DOHH2 (cell line): ENCODE results near the gene PTPRT.

Source experiments
- H3F3A ChIP-seq: fragments of 200-600 bp; sonication (generic), shearing (Covaris generic); 2 replicates; pipeline ENCODE4 v1.6.0; 2016; ENCODE audit warnings: antibody characterized with exemption, mild to moderate bottlenecking; ENCODE audit not compliant: control insufficient read depth, insufficient read depth
- H3K27ac ChIP-seq: fragments of 200-600 bp; sonication (generic); 2 replicates; pipeline ENCODE4 v1.5.1; 2014; ENCODE audit warnings: low read depth, mild to moderate bottlenecking, low read length, moderate library complexity
- H3K27me3 ChIP-seq: fragments of 200-600 bp; sonication (generic); 2 replicates; pipeline ENCODE4 v1.6.1; 2014; ENCODE audit warnings: mild to moderate bottlenecking, low read length, mixed read lengths; ENCODE audit not compliant: control insufficient read depth
- H3K36me3 ChIP-seq: fragments of 200-600 bp; sonication (generic); 2 replicates; pipeline ENCODE4 v1.6.1; 2014; ENCODE audit warnings: mild to moderate bottlenecking, low read length, moderate library complexity, mixed read lengths; ENCODE audit not compliant: control insufficient read depth
- H3K4me1 ChIP-seq: fragments of 200-600 bp; sonication (generic); 2 replicates; pipeline ENCODE4 v1.6.1; 2014; ENCODE audit warnings: mild to moderate bottlenecking, low read length, mixed read lengths; ENCODE audit not compliant: control insufficient read depth
- H3K4me2 ChIP-seq: fragments of 200-600 bp; sonication (generic); 2 replicates; pipeline ENCODE4 v1.6.0; 2014; ENCODE audit warnings: mild to moderate bottlenecking, low read length, moderate library complexity
- H3K4me3 ChIP-seq: fragments of 200-600 bp; sonication (generic); 2 replicates; pipeline ENCODE4 v1.5.1; 2014; ENCODE audit warnings: mild to moderate bottlenecking, low read length, mixed read lengths
- H3K79me2 ChIP-seq: fragments of 200-600 bp; sonication (generic); 2 replicates; pipeline ENCODE4 v1.6.1; 2014; ENCODE audit warnings: mild to moderate bottlenecking, low read length, mixed read lengths; ENCODE audit not compliant: control insufficient read depth
- H3K9me2 ChIP-seq: fragments of 200-600 bp; sonication (generic); replicated peaks from 2 replicates; pipeline ENCODE4 v1.6.1; 2014; ENCODE audit warnings: mild to moderate bottlenecking, low read length, mixed read lengths; ENCODE audit not compliant: control insufficient read depth
- H3K9me3 ChIP-seq: fragments of 200-600 bp; sonication (generic); 2 replicates; pipeline ENCODE4 v1.6.1; 2014; ENCODE audit warnings: antibody characterized with exemption, low read length, mixed read lengths; ENCODE audit not compliant: control insufficient read depth, insufficient read depth
- H4K20me1 ChIP-seq: fragments of 200-600 bp; sonication (generic); 2 replicates; pipeline ENCODE4 v1.6.0; 2014; ENCODE audit warnings: low read depth, mild to moderate bottlenecking, antibody characterized with exemption, low read length, moderate library complexity; ENCODE audit not compliant: control insufficient read depth, insufficient read depth
- CTCF ChIP-seq: fragments of 200-600 bp; sonication (generic); IDR thresholded peaks from one replicate; pipeline ENCODE4 v1.5.1; 2014; ENCODE audit warnings: antibody characterized with exemption, mild to moderate bottlenecking, low read depth, low read length; ENCODE audit not compliant: poor library complexity, severe bottlenecking
- EZH2phosphoT487 ChIP-seq: fragments of 200-600 bp; sonication (generic); IDR thresholded peaks from 2 replicates; pipeline ENCODE4 v1.6.1; 2017; ENCODE audit warnings: borderline replicate concordance, mild to moderate bottlenecking, antibody characterized with exemption, low read length, moderate library complexity, mixed read lengths

PTPRT gene

DNA sequence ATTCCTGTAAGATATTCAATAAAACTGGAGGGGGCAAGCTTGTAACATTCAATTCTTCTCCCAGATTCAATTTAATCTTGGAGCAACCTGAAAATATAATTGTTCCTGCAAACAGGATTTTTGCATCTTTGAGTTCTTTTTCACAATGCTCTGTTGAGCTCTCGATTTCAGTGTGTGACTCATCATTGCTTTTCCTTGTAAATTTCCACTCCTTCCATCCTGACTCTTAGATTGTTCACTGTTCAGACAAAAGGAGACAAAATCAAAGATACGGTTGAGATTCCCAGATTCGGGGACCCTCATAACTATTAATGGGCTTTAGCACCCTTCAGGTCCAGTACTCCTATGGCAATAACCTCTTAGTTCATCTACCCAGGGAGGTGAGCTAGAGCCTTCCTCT is 999.6 kb downstream of the PTPRT start:
- Histone ChIP-seq H3K79me2 (no peaks in the 10 kb centered on the region), H3K9me3 (no peaks in the 10 kb centered on the region; the same call in 1 of the 2 replicates), H3K4me3 (no peak overlapping the region), H3K27me3 (no peaks in the 10 kb centered on the region), H3K9me2 (no peaks in the 10 kb centered on the region), H3F3A (no peaks in the 10 kb centered on the region), H3K4me2 (no peak overlapping the region), H3K4me1 (no peaks in the 10 kb centered on the region), H3K36me3 (no peaks in the 10 kb centered on the region), H3K27ac (no peak overlapping the region), H4K20me1 (no peaks in the 10 kb centered on the region)
- TF ChIP-seq EZH2phosphoT487 (no peak), CTCF (no peak)

DNA sequence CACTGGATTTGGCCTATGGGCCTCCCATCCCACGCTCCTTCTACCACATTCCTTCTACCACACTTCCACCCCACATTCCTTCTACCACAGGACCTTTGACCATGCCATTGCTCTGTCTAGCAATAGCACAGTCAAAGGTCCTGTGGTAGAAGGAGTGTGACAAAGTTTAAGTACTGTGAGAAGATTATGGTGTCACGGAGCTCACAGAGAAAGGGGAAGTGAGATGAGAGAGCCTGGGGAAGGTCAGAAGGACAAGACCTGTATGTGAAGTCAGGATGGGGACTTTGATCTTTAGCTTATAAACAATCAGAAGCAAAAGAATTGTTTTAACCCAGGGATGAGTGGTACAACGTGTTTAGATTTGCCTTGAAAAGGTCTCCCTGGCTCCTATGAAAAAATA is 1003.4 kb downstream of the PTPRT start:
- Histone ChIP-seq H3K4me3 (no peak overlapping the region), H3F3A (no peaks in the 10 kb centered on the region), H3K79me2 (no peaks in the 10 kb centered on the region), H3K36me3 (no peaks in the 10 kb centered on the region), H3K27ac (no peak overlapping the region), H3K9me3 (no peaks in the 10 kb centered on the region; the same call in 1 of the 2 replicates), H4K20me1 (no peaks in the 10 kb centered on the region), H3K27me3 (no peaks in the 10 kb centered on the region), H3K4me1 (no peaks in the 10 kb centered on the region), H3K9me2 (no peaks in the 10 kb centered on the region), H3K4me2 (no peak overlapping the region)
- TF ChIP-seq EZH2phosphoT487: no peak
- no peak for TF ChIP-seq CTCF

GRCh38 chr20:42183147-42183546 is 1006.6 kb downstream of the PTPRT start:
- TF ChIP-seq CTCF (no peak), EZH2phosphoT487 (no peak)
- Histone ChIP-seq H3K4me1 (no peaks in the 10 kb centered on the region), H4K20me1 (no peaks in the 10 kb centered on the region), H3K4me2 (no peak overlapping the region), H3K9me2 (no peaks in the 10 kb centered on the region), H3K9me3 (no peaks in the 10 kb centered on the region; the same call in 1 of the 2 replicates), H3F3A (no peaks in the 10 kb centered on the region), H3K27me3 (no peaks in the 10 kb centered on the region), H3K4me3 (no peak overlapping the region), H3K27ac (no peak overlapping the region), H3K36me3 (no peaks in the 10 kb centered on the region), H3K79me2 (no peaks in the 10 kb centered on the region)

DNA sequence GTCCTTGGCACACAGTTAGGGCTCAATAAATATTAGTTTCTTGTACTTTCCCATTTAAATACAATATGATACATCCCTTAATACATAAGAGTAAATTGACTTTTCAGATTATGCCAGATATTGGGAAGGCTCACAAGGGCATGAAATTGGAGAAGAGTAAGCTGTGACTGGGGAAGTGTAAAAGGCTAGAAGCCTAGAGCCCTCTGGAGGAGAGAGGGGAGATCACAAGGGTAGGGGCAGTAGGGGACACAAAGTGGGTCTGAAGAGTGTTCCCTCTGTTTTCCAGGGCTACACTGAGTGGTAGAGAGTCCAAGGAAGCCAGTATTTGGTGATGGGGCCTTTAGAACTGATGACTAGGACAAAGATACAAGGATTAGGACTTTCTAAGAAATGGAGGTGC is 1008.6 kb downstream of the PTPRT start:
- Histone ChIP-seq H3K4me2 (no peak overlapping the region), H3F3A (no peaks in the 10 kb centered on the region), H3K4me1 (no peaks in the 10 kb centered on the region), H3K27me3 (no peaks in the 10 kb centered on the region), H3K9me2 (no peaks in the 10 kb centered on the region), H3K79me2 (no peaks in the 10 kb centered on the region), H3K4me3 (no peak overlapping the region), H3K27ac (no peak overlapping the region), H3K36me3 (no peaks in the 10 kb centered on the region), H4K20me1 (no peaks in the 10 kb centered on the region), H3K9me3 (no peaks in the 10 kb centered on the region)
- TF ChIP-seq CTCF (no peak), EZH2phosphoT487 (no peak)
